Non-pigmented ciliary epithelial cell (primary cell): ENCODE data around the gene PCDHGB6.
"Not testable (repeated sequence)": the region's sequence is repeated elsewhere in the genome, so short reads cannot be mapped to it uniquely, and the experiment has no call there.

Experiments used
- DNase-seq: peaks from one replicate; pipeline ENCODE4 v3.0.0-alpha.2; 2010; ENCODE audit warnings: low read depth

Gene PCDHGB6

DNA sequence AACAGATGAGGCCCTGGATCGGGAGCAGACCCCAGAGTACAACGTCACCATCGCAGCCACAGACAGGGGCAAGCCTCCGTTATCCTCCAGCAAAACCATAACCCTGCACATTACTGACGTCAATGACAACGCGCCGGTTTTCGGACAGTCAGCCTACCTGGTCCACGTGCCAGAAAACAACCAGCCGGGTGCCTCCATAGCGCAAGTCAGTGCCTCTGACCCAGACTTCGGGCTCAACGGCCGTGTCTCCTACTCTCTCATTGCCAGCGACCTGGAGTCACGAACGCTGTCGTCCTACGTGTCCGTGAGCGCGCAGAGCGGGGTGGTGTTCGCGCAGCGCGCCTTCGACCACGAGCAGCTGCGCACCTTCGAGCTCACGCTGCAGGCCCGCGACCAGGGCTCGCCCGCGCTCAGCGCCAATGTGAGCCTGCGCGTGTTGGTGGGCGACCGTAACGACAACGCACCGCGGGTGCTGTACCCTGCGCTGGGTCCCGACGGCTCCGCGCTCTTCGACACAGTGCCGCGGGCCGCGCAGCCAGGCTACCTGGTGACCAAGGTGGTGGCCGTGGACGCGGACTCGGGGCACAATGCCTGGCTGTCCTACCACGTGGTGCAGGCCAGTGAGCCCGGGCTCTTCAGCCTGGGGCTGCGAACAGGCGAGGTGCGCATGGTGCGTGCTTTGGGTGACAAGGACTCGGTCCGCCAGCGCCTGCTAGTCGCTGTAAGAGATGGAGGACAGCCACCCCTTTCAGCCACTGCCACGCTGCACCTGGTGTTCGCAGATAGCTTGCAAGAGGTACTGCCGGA is 11.5 kb downstream of the PCDHGB6 start:
- DNase-seq = no peak

DNA sequence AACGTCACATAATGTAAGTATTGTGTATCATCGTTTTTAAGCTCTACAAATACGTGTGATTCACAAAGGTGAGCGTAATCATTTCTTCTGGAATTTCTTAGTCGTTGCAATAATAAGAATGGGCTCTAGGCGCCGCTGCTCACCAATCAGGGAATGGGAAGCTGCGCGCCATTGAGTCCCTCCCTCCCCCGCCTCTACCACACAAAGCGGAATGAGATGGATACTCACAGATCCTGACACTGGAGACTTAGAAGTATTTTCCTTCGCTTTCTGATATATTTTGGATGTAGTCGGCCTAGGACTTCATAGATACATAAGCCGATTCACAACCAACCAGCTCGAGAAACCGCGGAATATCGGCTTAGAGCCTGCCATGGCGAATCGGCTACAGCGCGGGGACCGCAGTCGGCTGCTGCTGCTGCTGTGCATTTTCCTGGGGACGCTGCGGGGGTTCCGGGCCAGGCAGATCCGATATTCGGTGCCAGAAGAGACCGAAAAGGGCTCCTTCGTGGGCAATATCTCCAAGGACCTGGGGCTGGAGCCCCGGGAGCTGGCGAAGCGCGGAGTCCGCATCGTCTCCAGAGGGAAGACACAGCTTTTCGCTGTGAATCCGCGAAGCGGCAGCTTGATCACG is 13.2 kb downstream of the PCDHGB6 start, which contains the start of gene PCDHGA11:
Gene PCDHGA11, plus strand, starts transcription at position 197 of the 634 bp plus-strand sequence. Its CDS starts 177 bp downstream, at position 374.
- DNase-seq = no peak

DNA sequence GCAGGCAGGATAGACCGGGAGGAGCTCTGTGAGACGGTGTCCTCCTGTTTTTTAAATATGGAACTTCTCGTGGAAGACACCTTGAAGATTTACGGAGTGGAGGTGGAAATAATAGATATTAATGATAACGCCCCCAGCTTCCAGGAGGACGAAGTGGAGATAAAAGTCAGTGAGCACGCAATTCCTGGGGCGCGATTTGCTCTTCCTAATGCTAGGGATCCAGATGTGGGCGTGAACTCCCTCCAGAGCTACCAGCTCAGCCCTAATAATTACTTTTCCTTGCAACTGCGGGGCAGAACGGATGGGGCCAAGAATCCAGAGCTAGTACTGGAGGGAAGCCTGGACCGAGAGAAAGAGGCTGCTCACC is 13.7 kb downstream of the PCDHGB6 start:
- no peak for DNase-seq

DNA sequence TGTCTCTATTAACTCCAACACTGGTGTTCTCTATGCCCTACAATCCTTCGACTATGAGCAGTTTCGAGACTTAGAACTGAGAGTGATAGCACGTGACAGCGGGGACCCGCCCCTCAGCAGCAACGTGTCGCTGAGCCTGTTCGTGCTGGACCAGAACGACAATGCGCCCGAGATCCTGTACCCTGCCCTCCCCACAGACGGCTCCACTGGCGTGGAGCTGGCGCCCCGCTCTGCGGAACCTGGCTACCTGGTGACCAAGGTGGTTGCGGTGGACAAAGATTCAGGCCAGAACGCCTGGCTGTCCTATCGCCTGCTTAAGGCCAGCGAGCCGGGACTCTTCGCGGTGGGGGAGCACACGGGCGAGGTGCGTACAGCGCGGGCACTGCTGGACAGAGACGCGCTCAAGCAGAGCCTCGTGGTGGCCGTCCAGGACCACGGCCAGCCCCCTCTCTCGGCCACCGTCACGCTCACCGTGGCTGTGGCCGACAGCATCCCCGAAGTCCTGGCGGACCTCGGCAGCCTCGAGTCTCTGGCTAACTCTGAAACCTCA is 15.0 kb downstream of the PCDHGB6 start:
- no peak for DNase-seq

DNA sequence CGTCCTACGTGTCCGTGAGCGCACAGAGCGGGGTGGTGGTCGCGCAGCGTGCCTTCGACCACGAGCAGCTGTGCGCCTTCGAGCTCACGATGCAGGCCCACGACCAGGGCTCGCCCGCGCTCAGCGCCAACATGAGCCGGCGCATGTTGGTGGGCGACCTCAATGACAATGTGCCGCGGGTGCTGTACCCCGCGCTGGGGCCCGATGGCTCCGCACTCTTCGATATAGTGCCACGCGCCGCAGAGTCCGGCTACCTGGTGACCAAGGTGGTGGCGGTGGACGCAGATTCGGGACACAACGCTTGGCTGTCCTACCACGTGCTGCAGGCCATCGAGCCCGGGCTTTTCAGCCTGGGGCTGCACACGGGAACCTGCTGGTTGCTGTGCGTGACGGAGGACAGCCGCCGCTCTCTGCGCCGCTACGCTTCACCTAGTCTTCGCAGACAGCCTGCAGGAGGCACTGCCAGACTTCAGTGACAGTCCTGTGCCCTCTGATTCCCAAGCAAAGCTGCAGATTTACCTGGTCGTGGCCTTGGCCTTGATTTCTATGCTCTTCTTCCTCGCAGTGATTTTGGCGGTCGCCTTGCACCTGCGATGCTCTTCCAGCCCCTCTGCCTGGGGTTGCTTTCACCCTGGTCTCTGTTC is 20.1 kb downstream of the PCDHGB6 start:
- DNase-seq = no peak

DNA sequence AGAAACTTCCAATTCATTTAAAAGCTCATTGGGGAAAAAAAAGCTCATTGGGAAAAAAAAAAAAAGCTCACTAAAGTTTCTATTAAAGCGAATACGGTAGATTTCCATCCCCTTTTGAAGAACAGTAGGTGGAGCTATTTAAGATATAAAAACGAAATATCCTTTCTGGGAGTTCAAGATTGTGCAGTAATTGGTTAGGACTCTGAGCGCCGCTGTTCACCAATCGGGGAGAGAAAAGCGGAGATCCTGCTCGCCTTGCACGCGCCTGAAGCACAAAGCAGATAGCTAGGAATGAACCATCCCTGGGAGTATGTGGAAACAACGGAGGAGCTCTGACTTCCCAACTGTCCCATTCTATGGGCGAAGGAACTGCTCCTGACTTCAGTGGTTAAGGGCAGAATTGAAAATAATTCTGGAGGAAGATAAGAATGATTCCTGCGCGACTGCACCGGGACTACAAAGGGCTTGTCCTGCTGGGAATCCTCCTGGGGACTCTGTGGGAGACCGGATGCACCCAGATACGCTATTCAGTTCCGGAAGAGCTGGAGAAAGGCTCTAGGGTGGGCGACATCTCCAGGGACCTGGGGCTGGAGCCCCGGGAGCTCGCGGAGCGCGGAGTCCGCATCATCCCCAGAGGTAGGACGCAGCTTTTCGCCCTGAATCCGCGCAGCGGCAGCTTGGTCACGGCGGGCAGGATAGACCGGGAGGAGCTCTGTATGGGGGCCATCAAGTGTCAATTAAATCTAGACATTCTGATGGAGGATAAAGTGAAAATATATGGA is 22.7 kb downstream of the PCDHGB6 start, which contains the start of gene PCDHGA12:
Gene PCDHGA12, plus strand, starts transcription at position 176 of the 782 bp plus-strand sequence. Its CDS starts 253 bp downstream, at position 429.
- DNase-seq = peak; percentile 64

DNA sequence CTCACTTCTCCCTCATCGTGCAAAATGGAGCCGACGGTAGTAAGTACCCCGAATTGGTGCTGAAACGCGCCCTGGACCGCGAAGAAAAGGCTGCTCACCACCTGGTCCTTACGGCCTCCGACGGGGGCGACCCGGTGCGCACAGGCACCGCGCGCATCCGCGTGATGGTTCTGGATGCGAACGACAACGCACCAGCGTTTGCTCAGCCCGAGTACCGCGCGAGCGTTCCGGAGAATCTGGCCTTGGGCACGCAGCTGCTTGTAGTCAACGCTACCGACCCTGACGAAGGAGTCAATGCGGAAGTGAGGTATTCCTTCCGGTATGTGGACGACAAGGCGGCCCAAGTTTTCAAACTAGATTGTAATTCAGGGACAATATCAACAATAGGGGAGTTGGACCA is 23.5 kb downstream of the PCDHGB6 start:
- DNase-seq = no peak

DNA sequence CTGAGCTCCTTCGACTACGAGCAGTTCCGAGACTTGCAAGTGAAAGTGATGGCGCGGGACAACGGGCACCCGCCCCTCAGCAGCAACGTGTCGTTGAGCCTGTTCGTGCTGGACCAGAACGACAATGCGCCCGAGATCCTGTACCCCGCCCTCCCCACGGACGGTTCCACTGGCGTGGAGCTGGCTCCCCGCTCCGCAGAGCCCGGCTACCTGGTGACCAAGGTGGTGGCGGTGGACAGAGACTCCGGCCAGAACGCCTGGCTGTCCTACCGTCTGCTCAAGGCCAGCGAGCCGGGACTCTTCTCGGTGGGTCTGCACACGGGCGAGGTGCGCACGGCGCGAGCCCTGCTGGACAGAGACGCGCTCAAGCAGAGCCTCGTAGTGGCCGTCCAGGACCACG is 24.5 kb downstream of the PCDHGB6 start:
- DNase-seq = not testable (repeated sequence)

DNA sequence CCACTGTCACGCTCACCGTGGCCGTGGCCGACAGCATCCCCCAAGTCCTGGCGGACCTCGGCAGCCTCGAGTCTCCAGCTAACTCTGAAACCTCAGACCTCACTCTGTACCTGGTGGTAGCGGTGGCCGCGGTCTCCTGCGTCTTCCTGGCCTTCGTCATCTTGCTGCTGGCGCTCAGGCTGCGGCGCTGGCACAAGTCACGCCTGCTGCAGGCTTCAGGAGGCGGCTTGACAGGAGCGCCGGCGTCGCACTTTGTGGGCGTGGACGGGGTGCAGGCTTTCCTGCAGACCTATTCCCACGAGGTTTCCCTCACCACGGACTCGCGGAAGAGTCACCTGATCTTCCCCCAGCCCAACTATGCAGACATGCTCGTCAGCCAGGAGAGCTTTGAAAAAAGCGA is 24.9 kb downstream of the PCDHGB6 start:
- not testable (repeated sequence) for DNase-seq

DNA sequence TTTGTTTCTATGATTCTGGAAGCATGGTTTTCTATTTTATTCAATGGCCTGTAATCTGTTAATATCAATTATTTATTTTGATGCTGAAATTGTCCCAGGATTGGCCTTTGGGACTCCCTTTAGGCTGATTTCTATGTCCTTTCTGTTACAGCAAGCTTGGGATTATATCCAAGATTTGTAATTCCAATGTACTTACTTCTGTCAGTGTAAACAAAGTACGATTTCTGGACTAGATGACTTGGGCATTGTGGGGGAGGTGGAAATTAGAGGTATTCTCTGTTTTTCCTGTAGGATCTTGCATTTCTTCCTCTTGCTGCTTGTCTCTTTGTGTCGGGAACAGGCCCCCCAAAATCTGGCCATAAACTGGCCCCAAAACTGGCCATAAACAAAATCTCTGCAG is 26.2 kb downstream of the PCDHGB6 start:
- no peak for DNase-seq

DNA sequence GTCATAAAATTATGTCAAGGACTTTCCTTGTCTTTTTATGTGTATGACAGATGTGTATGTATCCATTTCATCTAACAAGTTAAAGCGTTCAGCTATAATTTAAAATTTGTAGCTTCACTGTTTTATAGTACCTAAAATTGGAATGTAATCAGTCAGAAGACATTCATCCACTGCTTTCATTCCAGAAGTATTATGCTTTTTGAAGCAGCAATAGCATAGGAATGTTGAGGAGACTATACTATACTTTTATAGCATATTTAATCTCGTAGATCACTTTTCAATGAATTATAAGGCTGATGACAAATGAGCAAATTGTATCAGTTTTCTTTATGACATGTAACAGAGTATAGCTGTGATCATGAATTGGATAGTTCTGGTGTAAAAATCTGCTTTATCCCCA is 29.4 kb downstream of the PCDHGB6 start:
- no peak for DNase-seq

DNA sequence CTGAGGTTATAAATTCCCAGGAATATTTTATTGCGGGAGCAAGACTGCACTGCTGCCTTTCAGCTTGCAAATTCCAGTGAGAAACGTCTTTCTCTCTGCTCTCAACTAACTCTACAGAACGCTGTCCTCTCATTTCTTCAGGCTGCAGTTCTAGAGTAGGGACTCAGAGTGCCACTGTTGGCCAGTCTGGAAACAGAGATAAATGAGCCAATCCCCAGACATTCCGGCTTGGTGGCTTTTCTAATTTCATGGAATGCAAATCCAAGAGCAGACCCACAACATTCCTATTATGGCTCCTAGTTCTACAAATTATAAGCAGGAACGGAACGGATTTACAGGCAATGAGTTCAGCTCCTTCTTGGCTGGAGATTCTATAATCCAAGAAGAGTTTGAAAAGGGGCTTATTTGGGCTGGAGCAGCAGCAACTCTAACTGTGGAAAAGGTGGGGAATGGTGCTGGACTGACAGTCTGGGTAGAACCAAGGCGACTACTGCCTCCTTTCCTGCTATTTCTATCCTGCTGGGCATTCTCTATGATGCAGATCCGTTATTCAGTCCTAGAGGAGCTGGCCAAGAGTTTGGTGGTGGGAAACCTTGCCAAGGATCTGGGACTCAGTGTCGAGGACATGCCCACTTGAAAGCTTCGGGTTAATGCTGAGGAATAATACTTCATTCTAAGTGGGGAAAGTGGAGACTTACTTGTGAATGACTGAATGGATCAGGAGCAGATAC is 31.8 kb downstream of the PCDHGB6 start:
- no peak for DNase-seq

DNA sequence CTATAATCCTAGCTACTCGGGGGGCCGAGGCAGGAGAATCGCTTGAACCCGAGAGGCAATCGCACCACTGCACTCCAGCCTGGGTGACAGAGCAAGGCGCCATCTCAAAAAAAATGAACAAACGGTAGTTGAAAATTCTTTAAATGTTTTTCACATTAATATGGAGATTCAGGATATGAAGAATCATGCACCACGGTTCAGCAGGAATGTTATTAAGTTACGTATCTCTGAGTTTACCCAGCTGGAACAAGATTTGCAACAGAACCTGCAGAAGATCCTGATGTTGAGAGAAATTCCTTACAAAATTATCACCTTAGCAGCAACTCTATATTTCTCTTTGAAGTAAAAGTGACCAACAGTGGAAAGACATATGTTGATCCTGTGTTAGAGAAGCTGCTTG is 32.5 kb downstream of the PCDHGB6 start:
- no peak for DNase-seq

DNA sequence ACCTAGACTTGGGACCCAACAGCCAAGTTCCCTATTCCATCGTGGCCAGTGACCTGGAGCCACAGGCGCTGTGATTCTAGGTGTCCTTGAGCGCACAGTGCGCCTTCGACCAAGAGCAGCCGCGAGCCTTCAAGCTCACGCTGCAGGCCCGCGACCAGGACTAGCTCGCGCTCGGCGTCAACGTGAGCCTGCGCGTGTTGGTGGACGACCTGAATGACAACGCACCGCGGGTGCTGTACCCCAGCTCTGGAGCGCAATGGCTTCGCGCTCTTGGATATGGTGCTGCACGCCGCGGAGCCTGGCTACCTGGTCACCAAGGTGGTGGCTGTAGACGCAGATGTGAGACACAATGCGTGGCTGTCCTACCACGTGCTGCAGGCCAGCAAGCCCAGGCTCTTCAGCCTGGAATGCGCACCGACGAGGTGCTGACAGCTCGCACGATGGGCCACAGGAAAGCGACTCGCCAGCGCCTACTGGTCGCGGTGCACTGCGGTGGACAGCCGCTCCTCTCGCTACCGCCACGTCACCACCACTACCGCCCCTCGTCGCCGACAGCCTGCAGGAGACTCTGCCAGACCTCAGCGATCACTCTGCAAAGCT is 33.9 kb downstream of the PCDHGB6 start:
- no peak for DNase-seq
